CD4-positive, alpha-beta T cell treated with Interleukin-21 for 1 hour (primary cell): ENCODE results near the gene NONO.
"Not testable (repeated sequence)": the region's sequence is repeated elsewhere in the genome, so short reads cannot be mapped to it uniquely, and the experiment has no call there.

ENCODE experiments used
- DNase-seq: peaks from one replicate; pipeline ENCODE4 v3.0.0-alpha.2; 2020

The NONO gene

GRCh38 chrX:71292669-71293365 lies 9.4 kb downstream of the NONO start:
- no peak for DNase-seq

GRCh38 chrX:71296806-71297205 lies 13.4 kb downstream of the NONO start:
- no peak for DNase-seq

- DNase-seq = no peak
Observed at GRCh38 chrX:71298119-71298518, 14.7 kb downstream of the NONO start.

GRCh38 chrX:71300064-71300463 lies 16.6 kb downstream of the NONO start:
- not testable (repeated sequence) for DNase-seq

- DNase-seq = not testable (repeated sequence)
Observed at GRCh38 chrX:71300495-71300894, 17.1 kb downstream of the NONO start.

- DNase-seq = no peak
Observed at GRCh38 chrX:71301195-71301924, 17.9 kb downstream of the NONO start, which contains the start of gene ITGB1BP2. TSS of gene ITGB1BP2 (plus strand) at chrX:71301750. CDS start at chrX:71301807, 57 bp downstream.

- no peak for DNase-seq
Observed at GRCh38 chrX:71302461-71303213, 19.2 kb downstream of the NONO start.

- no peak for DNase-seq
Observed at GRCh38 chrX:71304561-71304960, 21.1 kb downstream of the NONO start.

GRCh38 chrX:71315917-71316316 lies 32.5 kb downstream of the NONO start:
- no peak for DNase-seq

- DNase-seq = not testable (repeated sequence)
Observed at GRCh38 chrX:71316959-71317358, 33.5 kb downstream of the NONO start.

GRCh38 chrX:71320126-71320525 lies 36.7 kb downstream of the NONO start:
- DNase-seq = no peak

- DNase-seq = no peak
Observed at GRCh38 chrX:71321731-71322130, 38.3 kb downstream of the NONO start.

GRCh38 chrX:71324452-71324851 lies 41.0 kb downstream of the NONO start:
- DNase-seq = not testable (repeated sequence)

- no peak for DNase-seq
Observed at GRCh38 chrX:71326394-71326793, 43.0 kb downstream of the NONO start.

- not testable (repeated sequence) for DNase-seq
Observed at GRCh38 chrX:71349151-71349665, 65.8 kb downstream of the NONO start.

GRCh38 chrX:71349867-71350266 lies 66.4 kb downstream of the NONO start:
- DNase-seq = not testable (repeated sequence)
